Activated T-cell treated with anti-CD3 and anti-CD28 coated beads, Interleukin-2, amount 50 U/mL, for 4 hours (primary cell): ENCODE data around the gene FOXE3. TPM values are rescaled to one million over a fixed set of nuclear protein-coding genes. Genes with fewer than 3 reads are reported as not detected.

Source experiments
- ATAC-seq, 2 donors: fragments of 200-7000 bp; cut with Tn5 transposase; one replicate each; pipeline ENCODE4 v1.10.0; 2021
- DNase-seq: peaks from one replicate; pipeline ENCODE4 v3.0.0-alpha.2; 2020
- H3K27me3 Mint-ChIP-seq: one replicate; pipeline ENCODE4 v1.8.0; 2021; ENCODE audit warnings: low read depth, mixed read lengths
- H3K36me3 Mint-ChIP-seq: one replicate; pipeline ENCODE4 v1.8.0; 2022; ENCODE audit warnings: mixed read lengths; ENCODE audit not compliant: insufficient read depth
- H3K4me1 Mint-ChIP-seq: one replicate; pipeline ENCODE4 v1.8.0; 2021; ENCODE audit warnings: low read depth, mixed read lengths
- H3K4me3 Mint-ChIP-seq: one replicate; pipeline ENCODE4 v1.8.0; 2021; ENCODE audit warnings: mild to moderate bottlenecking, moderate library complexity, mixed read lengths
- H3K9me3 Mint-ChIP-seq: one replicate; pipeline ENCODE4 v1.8.0; 2021; ENCODE audit warnings: mixed read lengths
- total RNA-seq, 3 donors: library from RNA; stranded (reverse); gene quantifications; one replicate each; pipeline ENCODE4 v1.2.1, GENCODE V29; 2021

Gene FOXE3
- total RNA-seq, 3 donors from 2014 or later, result not detected

- H3K27me3 Mint-ChIP-seq, result peaks cover 75% of the 10 kb centered on the region
Observed at GRCh38 chr1:47460456-47460855, 44.4 kb downstream of the FOXE3 start.

GRCh38 chr1:47465605-47466004 is 49.5 kb downstream of the FOXE3 start:
- Mint-ChIP-seq H3K4me3 (no peak overlapping the region), H3K9me3 (no peaks in the 10 kb centered on the region), H3K36me3 (no peaks in the 10 kb centered on the region), H3K27me3 (peaks cover 46% of the 10 kb centered on the region), H3K4me1 (no peaks in the 10 kb centered on the region)
- DNase-seq (no peak), ATAC-seq (no peak)

More at GRCh38 chr1:47460456-47460855, 44.4 kb downstream of the FOXE3 start:
- ATAC-seq (no peak), DNase-seq (no peak)
- H3K4me3 Mint-ChIP-seq, result no peak overlapping the region
- H3K9me3 Mint-ChIP-seq, result no peaks in the 10 kb centered on the region
- no peaks in the 10 kb centered on the region for H3K36me3 Mint-ChIP-seq
- no peaks in the 10 kb centered on the region for H3K4me1 Mint-ChIP-seq

Other genes starting within 250 kb of the FOXE3 start
- gene PDZK1IP1, start 226.2 kb upstream of the FOXE3 start, total RNA-seq, result not detected
- under 1 TPM; 0.05 to 0.14 (median 0.11) TPM for gene TAL1, start 184.1 kb upstream of the FOXE3 start, total RNA-seq
- 1 to 10 TPM; 7.3 to 9.2 (median 7.6) TPM for gene STIL, start 102.1 kb upstream of the FOXE3 start, total RNA-seq
- gene CMPK1, start 82.5 kb upstream of the FOXE3 start, total RNA-seq, result 100 to 1,000 TPM; 104 to 116 (median 107) TPM
- under 1 TPM in 2 of 3 donors, not detected in 1; 0.16 to 0.19 TPM for gene FOXD2, start 21.8 kb downstream of the FOXE3 start, total RNA-seq